ENCODE data around the gene DSN1. TPM values are rescaled to one million over a fixed set of nuclear protein-coding genes. Genes with fewer than 3 reads are reported as not detected.
A peak's percentile ranks its signal among the peaks of the same experiment; 100 is the strongest.

Gene DSN1
- total RNA-seq, 1 experiment from 2014 or later: 40.8 TPM

GRCh38 chr20:36796117-36796516 lies 22.6 kb upstream of the DSN1 start:
- Histone ChIP-seq H3K4me1 (ENCODE audit: insufficient read depth, low read length, poor library complexity, severe bottlenecking) (no peaks in the 10 kb centered on the region), H3K4me3 (ENCODE audit: low read depth, low read length, poor library complexity, severe bottlenecking) (no peak overlapping the region), H3K9me3 (ENCODE audit: low read depth, low read length, poor library complexity, severe bottlenecking) (no peaks in the 10 kb centered on the region), H3K27me3 (replicated peaks; ENCODE audit: insufficient read depth, low read depth, low read length, poor library complexity) (no peaks in the 10 kb centered on the region), H3K36me3 (ENCODE audit: insufficient read depth, low read length, poor library complexity, severe bottlenecking) (peaks cover 69% of the 10 kb centered on the region), H3K27ac (ENCODE audit: low read depth, low read length, poor library complexity, severe bottlenecking) (no peak overlapping the region)
- ChIA-PET CTCF (no interaction called here), POLR2A (ENCODE audit: low non-redundant PET) (no interaction called here)
- intact Hi-C loops (cut with micrococcal nuclease; ENCODE audit: unreplicated experiment): no loop called here
- TF ChIP-seq EZH2 (IDR thresholded peaks at IDR 0.05; ENCODE audit: borderline replicate concordance, low read depth, low read length, poor library complexity, severe bottlenecking) (no peak), CTCF (conservative IDR thresholded peaks at IDR 0.05; ENCODE audit: low read depth, low read length) (no peak)
- no peak for DNase-seq (ENCODE audit: low spot score)
- BruUV-seq (replicated peaks): no TSS peak

- TF ChIP-seq CTCF (conservative IDR thresholded peaks at IDR 0.05; ENCODE audit: low read depth, low read length): no peak
- no peak for TF ChIP-seq EZH2 (IDR thresholded peaks at IDR 0.05; ENCODE audit: borderline replicate concordance, low read depth, low read length, poor library complexity, severe bottlenecking)
- Histone ChIP-seq H3K27me3 (replicated peaks; ENCODE audit: insufficient read depth, low read depth, low read length, poor library complexity) (no peaks in the 10 kb centered on the region), H3K9me3 (ENCODE audit: low read depth, low read length, poor library complexity, severe bottlenecking) (no peaks in the 10 kb centered on the region), H3K27ac (ENCODE audit: low read depth, low read length, poor library complexity, severe bottlenecking) (no peak overlapping the region), H3K4me3 (ENCODE audit: low read depth, low read length, poor library complexity, severe bottlenecking) (no peak overlapping the region), H3K4me1 (ENCODE audit: insufficient read depth, low read length, poor library complexity, severe bottlenecking) (no peaks in the 10 kb centered on the region), H3K36me3 (ENCODE audit: insufficient read depth, low read length, poor library complexity, severe bottlenecking) (peaks cover 64% of the 10 kb centered on the region)
- DNase-seq (ENCODE audit: low spot score): no peak
- no TSS peak for BruUV-seq (replicated peaks)
- ChIA-PET CTCF (no interaction called here), POLR2A (ENCODE audit: low non-redundant PET) (no interaction called here)
- intact Hi-C loops (cut with micrococcal nuclease; ENCODE audit: unreplicated experiment): no loop called here
Measured at GRCh38 chr20:36795691-36796090, 22.1 kb upstream of the DSN1 start.

- Histone ChIP-seq H3K9me3 (ENCODE audit: low read depth, low read length, poor library complexity, severe bottlenecking) (no peaks in the 10 kb centered on the region), H3K4me3 (ENCODE audit: low read depth, low read length, poor library complexity, severe bottlenecking) (no peak overlapping the region), H3K27me3 (replicated peaks; ENCODE audit: insufficient read depth, low read depth, low read length, poor library complexity) (no peaks in the 10 kb centered on the region), H3K36me3 (ENCODE audit: insufficient read depth, low read length, poor library complexity, severe bottlenecking) (peaks cover 52% of the 10 kb centered on the region), H3K4me1 (ENCODE audit: insufficient read depth, low read length, poor library complexity, severe bottlenecking) (no peaks in the 10 kb centered on the region), H3K27ac (ENCODE audit: low read depth, low read length, poor library complexity, severe bottlenecking) (no peak overlapping the region)
- intact Hi-C loops (cut with micrococcal nuclease; ENCODE audit: unreplicated experiment): no loop called here
- BruUV-seq (replicated peaks): TSS peak; percentile 29
- ChIA-PET CTCF (no interaction called here), POLR2A (ENCODE audit: low non-redundant PET) (no interaction called here)
- TF ChIP-seq EZH2 (IDR thresholded peaks at IDR 0.05; ENCODE audit: borderline replicate concordance, low read depth, low read length, poor library complexity, severe bottlenecking) (no peak), CTCF (conservative IDR thresholded peaks at IDR 0.05; ENCODE audit: low read depth, low read length) (no peak)
- DNase-seq (ENCODE audit: low spot score): no peak
Measured at GRCh38 chr20:36794116-36794474, 20.5 kb upstream of the DSN1 start.

Measured in A673 (cell line).